H9 (cell line): ENCODE results near the gene MRPL41. TPM values are rescaled to one million over a fixed set of nuclear protein-coding genes. Genes with fewer than 3 reads are reported as not detected.

Source experiments
- DNase-seq: peaks from one replicate; pipeline ENCODE4 v3.0.0-alpha.2; 2017
- H2AFZ ChIP-seq: one replicate; pipeline ENCODE4 v1.6.1; 2013; ENCODE audit warnings: mild to moderate bottlenecking, low read length, control low read depth, moderate library complexity
- H2AK5ac ChIP-seq: 2 replicates; pipeline ENCODE4 v1.6.1; 2013; ENCODE audit warnings: low read length, control low read depth, mixed read lengths; ENCODE audit not compliant: insufficient read length
- H2BK120ac ChIP-seq: one replicate; pipeline ENCODE4 v1.6.1; 2013; ENCODE audit warnings: low read depth, mild to moderate bottlenecking, low read length, control low read depth, inconsistent platforms; ENCODE audit not compliant: poor library complexity, severe bottlenecking
- H2BK12ac ChIP-seq: 2 replicates; pipeline ENCODE4 v1.6.1; 2013; ENCODE audit warnings: low read length, control low read depth, mixed read lengths, low read depth; ENCODE audit not compliant: insufficient read length
- H2BK15ac ChIP-seq: 2 replicates; pipeline ENCODE4 v1.6.1; 2013; ENCODE audit warnings: low read depth, low read length, control low read depth
- H2BK20ac ChIP-seq: one replicate; pipeline ENCODE4 v1.6.1; 2013; ENCODE audit warnings: low read depth, mild to moderate bottlenecking, low read length, control low read depth, inconsistent platforms; ENCODE audit not compliant: poor library complexity, severe bottlenecking
- H2BK5ac ChIP-seq: 2 replicates; pipeline ENCODE4 v1.6.1; 2013; ENCODE audit warnings: low read length, control low read depth, mixed read lengths; ENCODE audit not compliant: insufficient read length
- H3K14ac ChIP-seq: 2 replicates; pipeline ENCODE4 v1.6.1; 2013; ENCODE audit warnings: low read length, control low read depth; ENCODE audit not compliant: insufficient read depth
- H3K18ac ChIP-seq: 2 replicates; pipeline ENCODE4 v1.6.1; 2013; ENCODE audit warnings: low read depth, mild to moderate bottlenecking, mixed read lengths, low read length, control low read depth; ENCODE audit not compliant: insufficient read length
- H3K23ac ChIP-seq: 2 replicates; pipeline ENCODE4 v1.6.1; 2013; ENCODE audit warnings: low read length, control low read depth, mixed read lengths, low read depth; ENCODE audit not compliant: insufficient read length
- H3K23me2 ChIP-seq: 2 replicates; pipeline ENCODE4 v1.6.1; 2013; ENCODE audit warnings: low read depth, mild to moderate bottlenecking, mixed read lengths, low read length, control low read depth; ENCODE audit not compliant: insufficient read length, poor library complexity, severe bottlenecking
- H3K27ac ChIP-seq: 2 replicates; pipeline ENCODE4 v1.5.1; 2013; ENCODE audit warnings: low read length, control low read depth, mixed read lengths, low read depth; ENCODE audit not compliant: insufficient read length
- H3K27me3 ChIP-seq: 2 replicates; pipeline ENCODE4 v1.6.1; 2013; ENCODE audit warnings: low read length, control low read depth, inconsistent platforms; ENCODE audit not compliant: insufficient read depth
- H3K4ac ChIP-seq: 2 replicates; pipeline ENCODE4 v1.6.1; 2013; ENCODE audit warnings: low read depth, mild to moderate bottlenecking, control low read depth, inconsistent platforms, low read length, moderate library complexity
- H3K4me1 ChIP-seq: 2 replicates; pipeline ENCODE4 v1.6.1; 2013; ENCODE audit warnings: low read length, control low read depth, inconsistent platforms; ENCODE audit not compliant: insufficient read depth
- H3K4me2 ChIP-seq: 2 replicates; pipeline ENCODE4 v1.6.1; 2013; ENCODE audit warnings: low read length, control low read depth, mixed read lengths; ENCODE audit not compliant: insufficient read length, insufficient read depth
- H3K56ac ChIP-seq: 2 replicates; pipeline ENCODE4 v1.6.1; 2013; ENCODE audit warnings: low read depth, mild to moderate bottlenecking, mixed read lengths, low read length, control low read depth; ENCODE audit not compliant: insufficient read length
- H3K79me1 ChIP-seq: 2 replicates; pipeline ENCODE4 v1.6.1; 2013; ENCODE audit warnings: low read depth, mild to moderate bottlenecking, moderate library complexity, low read length, control low read depth, inconsistent platforms; ENCODE audit not compliant: insufficient read depth, poor library complexity, severe bottlenecking
- H3K79me2 ChIP-seq: 2 replicates; pipeline ENCODE4 v1.6.1; 2013; ENCODE audit warnings: low read length, control low read depth, inconsistent platforms; ENCODE audit not compliant: insufficient read depth
- H3K9ac ChIP-seq: 2 replicates; pipeline ENCODE4 v1.6.1; 2013; ENCODE audit warnings: low read length, control low read depth, mixed read lengths; ENCODE audit not compliant: insufficient read length; ENCODE audit errors: extremely low read depth
- H3K9me3 ChIP-seq: one replicate; pipeline ENCODE4 v1.6.1; 2013; ENCODE audit warnings: low read depth, low read length, inconsistent platforms; ENCODE audit not compliant: control insufficient read depth
- H3T11ph ChIP-seq: one replicate; pipeline ENCODE4 v1.6.1; 2013; ENCODE audit warnings: mild to moderate bottlenecking, low read length, control low read depth, inconsistent platforms
- H4K20me1 ChIP-seq: one replicate; pipeline ENCODE4 v1.6.1; 2013; ENCODE audit not compliant: control insufficient read depth, insufficient read length, insufficient read depth
- H4K5ac ChIP-seq: 2 replicates; pipeline ENCODE4 v1.6.1; 2013; ENCODE audit warnings: low read depth, mild to moderate bottlenecking, mixed read lengths, low read length, control low read depth; ENCODE audit not compliant: insufficient read length
- H4K8ac ChIP-seq: replicated peaks from 2 replicates; pipeline ENCODE4 v1.6.1; 2013; ENCODE audit warnings: low read length, control low read depth, mixed read lengths, low read depth; ENCODE audit not compliant: insufficient read length
- H4K91ac ChIP-seq: 2 replicates; pipeline ENCODE4 v1.6.1; 2013; ENCODE audit warnings: low read depth, mild to moderate bottlenecking, moderate library complexity, mixed read lengths, low read length, control low read depth; ENCODE audit not compliant: insufficient read length
- H3K27ac Mint-ChIP-seq, 3 experiments: 2 replicates in 2 of 3; 3 replicates in 1 of 3; pipeline ENCODE4 v1.8.0; 2020 to 2021; ENCODE audit warnings: mixed read lengths in 3 of 3, mild to moderate bottlenecking in 1 of 3, moderate library complexity in 1 of 3
- H3K27me3 Mint-ChIP-seq: 2 replicates; pipeline ENCODE4 v1.8.0; 2021; ENCODE audit warnings: low read depth, mild to moderate bottlenecking, moderate library complexity, mixed read lengths
- H3K36me3 Mint-ChIP-seq, 3 experiments: 2 replicates in 2 of 3; 3 replicates in 1 of 3; pipeline ENCODE4 v1.8.0; 2020 to 2021; ENCODE audit warnings: low read depth in 3 of 3, mixed read lengths in 3 of 3; ENCODE audit not compliant: insufficient read depth in 1 of 3
- H3K4me1 Mint-ChIP-seq, 2 experiments: 2 replicates each; pipeline ENCODE4 v1.8.0; 2020; ENCODE audit warnings: mixed read lengths in 2 of 2
- H3K4me3 Mint-ChIP-seq, 2 experiments: 2 replicates in 1 of 2; 3 replicates in 1 of 2; pipeline ENCODE4 v1.8.0; 2020 to 2021; ENCODE audit warnings: mild to moderate bottlenecking in 2 of 2, mixed read lengths in 2 of 2, moderate library complexity in 1 of 2
- H3K9me3 Mint-ChIP-seq, 2 experiments: 2 replicates in 1 of 2; 3 replicates in 1 of 2; pipeline ENCODE4 v1.8.0; 2020; ENCODE audit warnings: mild to moderate bottlenecking in 2 of 2, mixed read lengths in 2 of 2, moderate library complexity in 1 of 2
- CTCF ChIP-seq: fragments of 200-600 bp; sonication (generic); conservative IDR thresholded peaks from 3 replicates; pipeline ENCODE4 v1.8.0; 2021; ENCODE audit warnings: antibody characterized with exemption, mild to moderate bottlenecking
- WGBS: extraction: QIAGEN DNeasy Blood & Tissue Kit; methylation state at CpG from one replicate; pipeline ENCODE4 v1.1.7; 2013; ENCODE audit warnings: missing lambda C conversion rate, low lambda C conversion rate, mixed read lengths; ENCODE audit not compliant: insufficient read length; ENCODE audit errors: extremely low coverage; 5-methylcytosine and 5-hydroxymethylcytosine counted together
- total RNA-seq: library from RNA; stranded (reverse); gene quantifications from 2 replicates; pipeline ENCODE4 v1.2.1, GENCODE V29; 2021

The MRPL41 gene
- total RNA-seq, 1 experiment from 2014 or later: 52.2 TPM

GRCh38 chr9:137521405-137521985, 30.2 kb upstream of the MRPL41 start:
- no peaks in the 10 kb centered on the region; a peak in 1 of 4 replicates for H3K4me1 Mint-ChIP-seq
- Histone ChIP-seq H2AK5ac (no peak overlapping the region), H4K20me1 (no peaks in the 10 kb centered on the region), H3K4me2 (no peak overlapping the region), H3K9ac (no peak overlapping the region), H4K91ac (no peak overlapping the region), H2BK12ac (no peak overlapping the region), H3K9me3 (no peaks in the 10 kb centered on the region), H2AFZ (no peak overlapping the region), H3K56ac (no peak overlapping the region), H3K4ac (no peak overlapping the region), H3K79me1 (no peaks in the 10 kb centered on the region), H2BK5ac (no peak overlapping the region), H3T11ph (no peak overlapping the region), H2BK20ac (no peak overlapping the region), H3K18ac (no peak overlapping the region), H2BK15ac (no peak overlapping the region), H2BK120ac (no peak overlapping the region), H4K8ac (no peak overlapping the region), H4K5ac (no peak overlapping the region), H3K23ac (no peak overlapping the region), H3K4me1 (no peaks in the 10 kb centered on the region), H3K23me2 (no peaks in the 10 kb centered on the region), H3K27me3 (no peaks in the 10 kb centered on the region), H3K79me2 (no peaks in the 10 kb centered on the region), H3K14ac (no peak overlapping the region), H3K27ac (no peak overlapping the region)
- no peak for DNase-seq
- WGBS: no CpG with 5 or more reads among the region's 18 CpGs
- H3K9me3 Mint-ChIP-seq: peaks cover 0 to 9% of the 10 kb centered on the region in 2 experiments; a peak in 3 of 5 replicates
- TF ChIP-seq CTCF: no peak
- H3K4me3 Mint-ChIP-seq: no peak overlapping the region
- no peaks in the 10 kb centered on the region for H3K36me3 Mint-ChIP-seq
- H3K27ac Mint-ChIP-seq: no peak overlapping the region
- H3K27me3 Mint-ChIP-seq: no peaks in the 10 kb centered on the region; the same call in 1 of the 2 replicates
